Stimulated activated CD8-positive, alpha-beta memory T cell treated with anti-CD3 and anti-CD28 coated beads, Interleukin-4, amount 100 ng/mL, for 4 hours (primary cell): ENCODE data around the gene ANKS6.

Source experiments
- DNase-seq, 2 donors: peaks; one replicate each; pipeline ENCODE4 v3.0.0-alpha.2; 2020; ENCODE audit warnings: low read depth in 2 of 2, low spot score in 1 of 2

Gene ANKS6

DNA sequence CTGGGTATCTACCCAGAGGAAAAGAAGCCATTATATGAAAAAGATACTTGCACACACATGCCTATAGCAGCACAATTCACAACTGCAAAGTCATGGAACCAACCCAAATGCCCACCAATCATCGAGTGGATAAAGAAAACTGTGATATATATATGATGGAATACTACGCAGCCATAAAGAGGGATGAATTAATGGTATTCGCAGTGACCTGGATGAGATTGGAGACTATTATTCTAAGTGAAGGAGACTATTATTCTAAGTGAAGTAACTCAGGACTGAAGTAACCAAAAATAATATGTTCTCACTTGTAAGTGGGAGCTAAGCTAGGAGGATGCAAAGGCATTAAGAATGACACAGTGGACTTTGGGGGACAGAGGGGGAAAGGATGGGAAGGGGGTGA, 57.6 kb downstream of the ANKS6 start:
- DNase-seq, result no peak

DNA sequence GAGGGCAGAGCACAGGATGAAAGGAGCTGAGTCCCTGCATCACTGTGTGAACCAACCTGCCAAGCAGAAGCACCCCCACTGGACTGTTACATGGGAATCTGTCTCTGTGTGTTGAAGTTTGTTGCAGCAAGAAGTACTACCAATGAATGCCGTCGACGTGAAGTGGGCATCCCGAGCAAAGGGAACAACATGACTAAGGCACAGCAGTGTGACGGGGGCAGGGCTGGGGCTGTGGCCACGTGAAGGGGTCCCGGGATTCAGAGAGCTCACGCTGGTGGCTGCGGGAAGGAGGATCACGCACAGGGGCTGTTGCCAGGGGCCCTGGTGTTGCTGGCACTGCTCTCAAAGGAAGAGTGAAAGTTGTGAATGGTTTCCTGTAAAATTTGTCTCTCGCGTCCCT, 60.1 kb downstream of the ANKS6 start:
- no peak for DNase-seq

DNA sequence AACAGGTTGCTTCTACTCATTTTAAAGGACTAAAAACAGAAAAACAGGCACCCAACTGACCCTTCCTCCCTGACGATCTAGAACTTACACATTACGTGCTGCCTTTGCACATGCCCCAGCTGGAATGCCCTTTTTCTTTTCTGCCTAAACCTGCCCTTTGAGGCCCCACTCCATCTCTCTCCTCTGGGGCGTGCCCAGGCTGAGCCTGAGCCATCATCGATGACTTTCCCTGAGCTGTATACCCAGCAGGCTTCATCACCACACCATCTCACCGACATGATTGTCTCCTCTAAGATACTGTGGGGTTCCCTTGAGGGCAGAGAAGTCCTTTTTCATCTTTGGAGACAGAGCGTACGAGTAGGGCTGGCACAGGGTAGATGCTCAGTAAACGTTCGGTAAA, 63.6 kb downstream of the ANKS6 start:
- DNase-seq, result no peak

DNA sequence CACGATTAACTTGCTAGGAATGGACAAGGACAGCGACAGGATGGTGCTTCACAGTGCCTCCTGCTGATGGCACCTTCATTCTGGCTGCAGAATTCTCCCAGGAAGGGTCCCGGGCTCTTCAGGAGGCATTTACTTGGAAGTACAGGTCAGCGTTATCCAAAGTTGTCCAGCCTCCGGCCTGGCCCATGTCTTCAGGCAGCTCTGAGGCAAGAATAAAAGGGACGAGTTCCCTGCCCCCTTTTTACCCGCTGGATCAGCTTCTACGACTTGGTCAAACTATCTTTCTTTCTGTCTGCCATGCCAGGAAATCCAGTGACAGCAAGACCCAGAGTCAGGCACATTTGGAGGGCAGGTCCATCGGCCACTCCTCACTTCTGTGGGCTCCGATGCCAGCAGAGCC, 64.3 kb downstream of the ANKS6 start:
- no peak for DNase-seq

DNA sequence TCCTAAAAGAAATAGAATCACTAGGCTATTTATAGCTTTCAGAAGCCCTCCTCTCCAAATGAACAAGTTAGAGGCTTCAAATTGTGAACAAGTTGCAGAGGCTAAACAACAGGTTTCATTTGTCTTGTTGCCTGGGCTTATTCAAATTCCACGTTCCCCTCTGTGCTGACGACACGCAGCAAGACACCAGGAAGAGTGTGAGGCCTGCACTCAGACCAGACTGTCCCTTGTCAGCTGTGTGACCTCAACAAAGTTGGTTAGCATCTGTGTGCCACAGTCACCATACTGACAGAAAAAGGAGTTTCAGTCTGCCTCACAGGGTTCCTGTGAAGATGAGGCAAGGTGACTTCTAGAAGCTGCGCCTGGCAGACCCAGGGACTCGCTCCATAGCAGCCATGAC, 65.5 kb downstream of the ANKS6 start:
- no peak for DNase-seq

DNA sequence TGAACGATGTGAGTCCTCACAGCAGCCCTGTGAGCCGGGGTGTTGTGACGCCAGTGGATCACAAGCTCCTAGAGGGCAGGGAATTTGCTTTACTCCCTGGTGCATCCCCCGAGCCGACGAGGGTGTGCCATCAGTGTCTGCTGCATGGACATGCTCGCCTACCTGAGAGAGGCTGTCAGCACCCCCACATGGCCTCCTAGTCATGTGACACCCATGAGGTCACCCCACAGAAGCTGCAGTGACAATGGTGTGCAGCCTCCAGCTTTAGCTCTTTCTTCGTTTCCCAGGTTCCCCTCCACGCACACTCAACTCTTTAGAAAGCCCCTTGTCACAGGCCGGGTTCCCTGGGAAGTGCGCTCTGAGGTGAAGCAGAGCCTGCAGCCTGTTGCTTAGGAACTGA, 67.9 kb downstream of the ANKS6 start:
- DNase-seq, result no peak

DNA sequence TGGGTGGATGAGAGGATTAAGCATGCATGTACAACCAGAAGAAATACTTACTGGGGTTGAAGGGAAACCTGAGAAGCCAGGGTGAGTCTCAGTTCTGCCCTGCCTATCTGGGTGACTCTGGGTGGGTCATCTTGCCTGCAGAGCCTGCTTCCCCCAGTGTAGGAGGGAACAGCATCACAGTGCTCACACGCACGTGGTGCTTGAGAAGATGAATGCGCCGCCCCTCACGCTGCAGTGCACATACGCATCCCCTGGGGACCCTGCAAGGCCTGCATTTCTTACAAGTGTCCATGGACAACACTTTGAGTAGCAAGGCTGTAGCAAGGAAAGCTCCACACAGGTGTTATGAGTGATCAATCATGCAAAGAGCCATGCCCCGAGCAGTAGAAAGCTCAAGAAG, 68.9 kb downstream of the ANKS6 start:
- DNase-seq, result no peak

DNA sequence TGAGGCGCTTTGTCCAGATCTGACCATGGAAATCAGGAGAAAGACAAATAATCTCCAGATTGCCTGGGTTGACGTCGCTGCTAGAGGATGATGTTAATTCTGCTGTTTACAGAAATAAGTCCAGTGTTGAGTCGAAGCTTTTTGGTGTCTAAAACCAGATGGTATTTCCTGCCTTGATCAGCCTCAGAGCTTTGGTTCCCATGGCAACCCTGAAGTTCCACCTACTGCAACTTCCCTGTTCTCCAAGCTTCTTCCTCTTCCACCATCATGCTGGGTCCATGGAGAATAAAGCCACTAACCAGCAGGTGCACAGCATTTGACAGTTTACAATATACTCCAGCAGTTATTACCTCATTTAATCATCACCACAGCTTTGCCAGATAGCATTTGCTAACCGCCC, 69.6 kb downstream of the ANKS6 start:
- no peak for DNase-seq

DNA sequence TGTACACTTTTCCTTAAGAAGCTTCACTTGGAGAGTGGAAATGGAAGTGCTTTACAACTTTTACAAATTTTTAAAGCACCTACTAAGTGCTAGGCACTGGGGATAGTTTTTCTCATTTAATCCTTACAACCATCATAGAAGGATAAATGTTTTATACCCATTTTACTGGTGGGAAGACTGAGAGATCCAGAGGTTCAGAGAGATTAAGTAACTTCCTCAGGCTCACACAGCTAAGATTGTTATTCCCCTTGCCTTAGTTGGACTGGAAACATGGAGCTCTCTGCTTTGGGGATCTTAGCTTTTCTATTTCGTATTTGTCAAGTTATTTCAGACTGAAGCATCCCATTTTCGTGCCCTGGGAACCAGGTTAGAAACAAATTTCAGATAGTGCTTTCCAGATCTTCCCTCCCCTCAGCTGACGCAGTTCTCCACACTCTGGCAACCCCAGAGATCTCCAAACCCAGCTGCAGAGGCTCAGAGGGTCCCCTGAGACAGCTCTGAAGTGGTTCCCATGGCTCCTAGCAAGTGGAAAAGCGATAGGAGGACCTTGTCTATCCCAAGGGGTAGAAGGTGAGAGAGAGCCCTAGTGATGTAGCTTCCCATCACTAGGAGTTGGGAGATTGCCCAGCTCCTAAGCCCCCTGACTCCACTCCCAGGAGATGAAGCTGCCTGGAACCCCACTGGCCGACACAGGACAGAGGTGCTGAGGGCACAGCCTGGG, 71.4 kb downstream of the ANKS6 start:
- DNase-seq, result no peak

DNA sequence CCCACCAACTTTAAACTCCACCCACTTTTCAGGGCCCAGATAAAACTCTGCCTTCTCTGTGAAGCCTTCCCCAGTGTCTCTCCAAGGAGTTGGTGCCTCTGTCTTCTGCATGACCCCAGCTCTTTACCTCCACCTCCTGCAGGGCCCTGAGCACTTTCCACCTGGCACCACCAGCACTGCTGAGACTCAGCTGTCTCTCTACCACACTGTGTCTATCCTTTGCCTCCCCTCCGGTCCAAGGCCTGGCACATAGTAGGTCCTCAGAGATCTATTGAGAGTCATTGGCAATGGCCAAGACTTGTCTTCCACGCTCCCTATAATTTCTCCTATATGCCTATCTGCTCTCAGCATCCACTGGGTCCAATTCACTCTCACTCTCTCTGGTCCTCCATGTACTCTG, 74.7 kb downstream of the ANKS6 start:
- DNase-seq, result no peak

DNA sequence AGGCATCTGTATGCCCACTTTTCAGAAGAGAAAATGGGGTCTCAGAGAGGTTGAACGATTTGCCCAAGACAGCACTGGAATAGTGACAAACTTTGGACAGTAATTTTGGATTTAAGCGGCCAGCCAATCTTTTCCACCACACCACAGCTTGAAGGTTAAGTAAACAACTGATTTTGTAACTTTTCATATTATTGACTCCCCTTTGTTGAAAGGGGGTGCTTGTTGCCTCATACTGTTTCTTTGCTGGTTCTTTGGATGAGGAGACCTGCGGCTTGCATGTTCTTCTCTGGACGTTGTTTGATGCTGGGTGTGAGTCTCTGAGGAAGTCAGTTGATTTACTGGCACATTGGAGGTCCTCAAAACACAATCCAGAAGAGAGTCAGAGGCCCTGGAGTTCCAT, 76.0 kb downstream of the ANKS6 start:
- no peak for DNase-seq

DNA sequence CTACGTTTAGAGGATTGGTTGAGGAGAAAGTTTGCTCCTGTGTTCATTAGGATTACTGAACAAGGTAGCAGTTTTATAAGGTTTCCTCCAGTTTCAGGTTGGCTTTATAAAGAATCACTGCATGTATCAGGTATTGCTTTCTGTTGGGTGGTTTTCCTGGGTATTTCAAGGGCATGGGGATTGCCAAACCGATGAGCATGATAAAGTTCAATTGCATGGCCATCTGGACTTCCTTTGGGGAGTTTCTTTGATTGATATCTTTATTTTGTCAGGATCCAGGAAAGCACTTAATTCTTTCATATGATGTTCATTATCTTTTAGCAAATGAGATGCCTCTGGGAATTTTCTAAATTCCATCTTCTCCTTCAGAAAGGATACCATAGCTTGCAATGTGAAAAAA, 77.3 kb downstream of the ANKS6 start:
- DNase-seq, result no peak

DNA sequence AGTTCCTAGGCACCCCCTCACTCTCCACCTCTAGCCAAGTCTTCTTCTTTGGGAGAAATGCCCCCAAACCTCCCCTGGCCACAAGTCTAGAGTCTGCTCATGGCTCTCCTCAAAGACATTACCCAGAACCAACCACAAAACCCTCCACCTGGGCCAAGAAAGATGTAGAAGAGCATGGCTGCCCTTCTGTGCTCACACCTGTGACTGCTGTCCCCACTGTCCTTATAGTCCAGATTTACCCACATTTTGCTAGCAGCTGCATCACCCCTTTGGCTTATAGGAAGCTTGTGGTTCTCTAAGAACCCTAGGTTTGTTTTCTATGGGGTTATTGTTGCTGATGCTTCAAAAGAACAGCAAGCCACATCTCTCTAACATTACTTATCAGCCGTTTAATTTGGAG, 81.5 kb downstream of the ANKS6 start:
- DNase-seq, result no peak

DNA sequence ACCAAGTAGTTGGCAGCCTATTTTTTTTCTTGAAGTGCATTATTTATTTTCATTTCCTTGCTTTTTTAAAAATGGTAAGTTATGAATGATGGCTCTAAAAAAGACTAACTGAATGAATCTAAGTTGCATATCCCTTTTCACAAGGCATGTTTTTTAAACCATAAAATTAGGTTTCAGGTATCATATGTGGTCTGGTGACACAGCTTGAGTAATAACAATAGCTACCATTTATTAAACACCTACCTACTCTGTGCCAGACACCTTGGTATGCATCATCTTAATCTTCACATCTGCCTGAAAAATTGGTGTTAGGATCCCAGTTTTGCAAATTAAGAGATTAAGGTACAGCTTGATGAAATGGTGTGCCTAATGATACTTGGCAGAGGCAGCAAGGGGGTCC, 83.4 kb downstream of the ANKS6 start:
- no peak for DNase-seq

DNA sequence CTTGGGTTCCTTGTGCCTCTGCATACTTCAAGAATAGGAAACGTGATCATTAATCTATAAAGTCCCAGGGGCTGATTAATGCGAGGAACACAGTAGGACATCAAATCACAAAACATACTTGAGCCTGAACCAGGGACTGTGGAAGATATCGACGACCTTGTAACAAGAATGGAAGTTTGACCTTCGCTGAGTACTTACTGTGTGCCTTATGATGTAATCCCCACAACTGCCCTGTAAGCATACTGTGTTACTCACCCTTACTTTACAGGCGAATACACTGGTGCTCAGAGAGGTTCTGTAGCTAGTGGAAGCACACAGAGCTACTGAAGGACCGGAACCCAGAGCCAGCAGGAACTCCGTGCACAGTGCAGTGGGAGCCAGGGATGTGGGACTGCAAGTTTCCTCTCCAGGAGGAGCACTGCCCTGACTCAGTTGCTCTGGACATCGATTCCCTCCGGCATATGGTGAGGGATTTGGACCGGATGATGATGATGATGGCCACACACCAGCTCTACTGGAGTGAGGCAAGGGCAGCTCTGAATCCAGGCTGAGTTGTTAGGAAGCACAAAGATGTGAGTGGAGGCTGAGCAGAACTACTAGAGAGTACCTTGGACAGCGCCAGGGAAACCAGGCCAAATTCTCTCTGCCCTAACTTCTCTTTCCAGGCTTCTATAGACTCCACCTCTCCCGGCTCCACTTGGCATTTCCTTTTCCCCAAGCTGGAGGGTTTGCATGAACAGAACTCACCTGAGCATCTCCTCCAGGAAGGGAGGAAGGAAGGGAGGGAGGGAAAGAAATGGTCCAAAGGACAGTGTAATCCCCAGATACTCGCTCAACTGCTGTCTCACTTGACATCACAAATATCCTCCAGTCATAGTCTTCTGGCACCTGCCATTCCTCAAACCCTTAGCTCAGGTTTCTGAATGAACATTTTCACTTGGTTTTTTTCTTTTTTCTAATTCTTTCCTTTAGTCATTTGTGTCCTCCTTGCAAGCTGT, 86.1 kb downstream of the ANKS6 start:
- no peak for DNase-seq

DNA sequence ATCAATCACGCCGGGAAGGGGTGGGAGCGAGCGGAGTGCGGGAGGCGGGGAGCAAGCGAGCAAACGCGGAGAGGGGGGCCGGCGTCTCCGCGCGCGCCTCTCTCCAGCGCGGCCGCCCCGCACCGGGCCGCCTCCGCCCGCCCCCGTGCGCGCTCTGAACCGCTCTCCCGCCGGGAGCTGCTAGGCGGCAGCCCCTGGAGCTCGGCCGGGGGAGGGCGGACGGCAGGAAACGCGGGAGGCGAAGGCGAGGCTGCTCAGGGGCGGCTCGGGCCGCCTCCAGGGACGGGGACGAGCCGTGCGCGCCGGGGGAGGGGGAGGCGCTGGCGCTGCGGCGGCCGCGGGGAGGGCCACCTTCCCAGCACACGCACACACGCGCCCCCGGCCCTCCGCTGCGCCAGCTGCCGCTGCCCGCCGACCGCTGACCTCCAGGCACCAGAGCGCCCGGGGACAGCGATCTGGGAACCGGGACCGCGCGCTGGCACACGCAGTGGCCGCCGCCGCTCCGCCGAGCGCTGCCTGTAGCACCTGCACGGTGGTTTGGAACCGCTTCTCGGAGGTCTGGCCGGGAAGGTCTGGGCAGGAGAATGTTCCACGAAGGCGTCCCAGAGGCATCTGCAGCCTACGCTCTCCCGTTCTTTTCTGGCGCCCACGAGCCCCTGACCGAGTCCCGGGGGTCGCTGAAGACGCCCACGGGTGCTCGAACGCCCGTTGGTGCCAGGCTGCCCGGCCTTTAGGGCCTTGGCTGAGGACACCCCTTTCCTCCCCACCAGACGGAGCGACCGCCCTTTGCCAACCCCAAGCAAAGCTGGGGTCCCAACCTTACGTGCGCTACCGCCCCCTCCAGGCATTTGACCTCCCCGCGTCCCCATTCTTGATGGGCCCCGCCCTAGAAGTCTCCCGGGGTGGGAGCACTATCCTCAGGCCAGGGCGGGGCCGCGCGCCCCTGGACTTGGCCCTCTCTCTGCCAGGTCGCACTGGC, 87.1 kb downstream of the ANKS6 start, which contains the start of gene GABBR2:
TSS of gene GABBR2 (minus strand) at position 3 of the 979 bp plus-strand sequence. CDS start 198 bp downstream, outside the sequence.
- no peak for DNase-seq

DNA sequence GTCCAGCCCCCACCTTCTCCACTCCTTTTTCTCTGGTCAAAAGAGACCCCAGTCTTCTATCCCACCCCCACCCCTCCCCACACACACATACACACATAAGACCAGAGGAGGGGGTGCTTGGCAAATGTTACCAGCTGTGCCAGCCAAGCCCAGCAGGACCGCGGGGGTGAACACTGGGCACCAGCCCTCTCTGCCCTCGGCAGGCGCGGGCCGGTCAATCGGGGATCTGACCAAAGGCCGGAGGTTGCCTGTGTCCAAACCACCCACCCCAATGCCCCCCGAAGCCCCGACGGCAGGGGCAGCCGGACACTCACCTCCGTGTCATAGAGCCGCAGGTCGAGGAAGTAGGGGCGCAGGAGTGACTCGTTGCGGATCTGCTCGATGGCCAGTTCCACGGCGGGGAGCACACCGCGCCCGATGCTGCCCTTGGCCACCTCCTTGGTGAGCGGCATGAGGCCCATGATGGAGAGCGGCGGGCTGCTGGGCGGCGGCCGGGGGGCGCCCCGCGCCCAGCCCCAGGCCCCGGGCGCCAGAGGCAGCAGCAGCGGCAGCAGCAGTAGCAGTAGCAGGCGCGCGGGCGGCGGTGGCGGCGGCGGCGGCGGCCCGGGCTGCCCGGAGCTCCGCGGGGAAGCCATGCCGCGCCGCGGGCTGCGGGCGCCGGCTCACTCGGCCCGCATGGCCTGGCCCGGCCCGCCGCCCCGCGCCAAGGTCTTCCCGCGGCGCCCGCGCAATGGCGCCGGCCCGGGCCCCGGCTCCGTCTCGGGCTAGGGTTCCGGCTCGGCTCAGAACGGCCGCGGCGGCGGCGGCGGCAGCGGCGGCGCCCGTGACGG, 88.0 kb downstream of the ANKS6 start:
- no peak for DNase-seq

DNA sequence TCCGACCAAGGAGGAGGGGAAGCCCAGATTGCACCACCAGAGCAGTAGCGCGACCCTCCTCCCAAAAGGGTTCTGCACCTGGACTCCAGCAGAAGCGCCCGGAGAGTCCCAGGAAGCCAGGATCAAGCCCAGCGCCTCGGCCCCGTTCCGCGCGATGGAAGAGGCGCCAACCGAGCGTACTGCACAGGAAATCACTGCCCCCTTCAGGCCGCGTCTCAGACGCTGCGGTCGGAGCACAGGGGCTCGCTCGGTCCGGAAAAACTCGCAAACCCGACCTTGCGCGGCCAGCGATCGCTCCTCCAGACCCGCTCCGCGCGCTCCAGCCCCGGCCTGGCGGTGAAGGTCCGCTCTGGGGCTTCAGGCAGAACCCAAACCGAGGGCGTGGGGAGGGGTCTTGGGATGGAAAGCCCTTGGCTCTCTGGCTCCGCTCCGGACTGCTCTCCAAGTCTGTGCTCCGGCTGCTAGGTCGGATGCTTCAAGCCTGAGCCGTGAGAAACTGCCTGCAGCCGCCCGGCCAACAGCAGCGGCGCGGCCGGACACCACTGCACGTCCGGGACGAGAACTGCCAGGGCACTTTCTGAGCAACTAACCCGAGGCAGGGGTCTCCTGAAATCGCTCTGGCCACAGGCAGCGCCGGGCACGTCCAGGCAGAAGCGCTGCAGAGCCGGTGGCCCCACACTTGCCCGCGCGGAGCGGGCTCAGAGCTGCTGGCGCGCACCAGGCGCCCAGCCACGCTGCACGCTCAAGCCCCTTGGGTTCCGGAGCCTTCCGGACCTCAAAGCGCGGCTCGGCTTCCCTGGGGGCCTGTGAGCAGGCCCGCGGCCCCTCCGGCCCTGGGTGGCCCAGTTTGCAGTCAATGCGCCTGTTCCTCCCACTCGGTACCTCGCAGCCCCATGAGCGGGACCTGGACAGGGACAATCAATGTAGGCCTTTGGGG, 88.9 kb downstream of the ANKS6 start:
- DNase-seq, result no peak

DNA sequence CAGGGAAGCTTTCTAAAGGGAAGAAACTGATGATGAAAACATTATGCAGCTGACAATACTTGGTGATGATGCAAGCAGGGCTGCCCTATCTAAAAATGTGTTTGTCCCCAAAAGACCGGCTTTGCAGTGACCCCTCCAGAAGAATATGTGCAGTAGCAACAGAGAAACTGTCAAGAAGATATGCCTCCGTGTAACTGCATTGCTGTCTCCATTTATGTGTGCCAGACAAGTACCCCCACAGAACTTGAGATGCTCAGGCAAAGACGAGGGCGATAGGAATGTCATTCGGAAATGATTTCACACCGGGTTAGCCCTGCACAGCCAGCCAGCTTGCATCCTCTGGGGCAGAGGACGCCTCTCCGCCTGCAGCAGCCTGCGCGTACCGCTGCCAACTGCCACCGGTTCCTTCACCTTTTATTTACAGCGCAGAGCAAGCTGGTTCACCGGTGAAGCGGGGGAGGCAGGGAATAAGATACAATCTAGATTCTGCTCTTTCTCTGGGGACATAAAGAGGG, 89.6 kb downstream of the ANKS6 start:
- DNase-seq, result no peak
